Measurements from ENCODE around the gene GFOD2. TPM values are rescaled to one million over a fixed set of nuclear protein-coding genes. Genes with fewer than 3 reads are reported as not detected.

GFOD2 gene
- total and polyA plus RNA-seq, 2 of the 8 experiments (the other 6 are each of a cell fraction or from before 2014, with no cell fraction given): 21.4 to 33.2 TPM

DNA sequence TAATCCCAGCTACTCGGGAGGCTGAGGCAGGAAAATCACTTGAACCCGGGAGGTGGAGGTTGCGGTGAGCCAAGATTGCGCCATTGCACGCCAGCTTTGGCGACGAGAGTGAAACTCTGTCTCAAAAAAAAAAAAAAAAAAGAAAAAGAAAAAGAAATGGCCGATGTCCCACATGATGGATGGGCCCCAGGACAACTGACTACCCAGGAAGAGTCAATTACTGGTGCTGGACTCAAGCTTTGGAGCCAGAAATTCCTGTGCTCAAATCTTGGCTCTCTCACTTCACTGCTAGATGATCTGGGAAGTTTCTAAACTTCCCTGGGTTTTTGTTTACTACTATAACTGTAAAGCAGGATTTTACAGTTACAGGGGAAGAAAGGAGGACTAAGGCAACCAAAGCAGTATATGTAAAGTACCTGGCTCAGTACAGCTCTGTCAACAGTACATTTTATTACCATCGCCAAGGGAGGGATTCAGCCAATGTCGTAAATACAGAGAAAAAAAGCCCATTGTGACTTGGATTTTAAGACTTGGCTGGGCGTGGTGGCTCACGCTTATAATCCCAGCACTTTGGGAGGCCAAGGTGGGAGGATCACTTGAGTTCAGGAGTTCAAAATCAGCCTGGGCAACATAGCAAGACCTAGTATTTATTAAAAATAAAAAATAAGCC, 40.6 kb downstream of the GFOD2 start (continued):
- TF ChIP-seq, protein P1, sequence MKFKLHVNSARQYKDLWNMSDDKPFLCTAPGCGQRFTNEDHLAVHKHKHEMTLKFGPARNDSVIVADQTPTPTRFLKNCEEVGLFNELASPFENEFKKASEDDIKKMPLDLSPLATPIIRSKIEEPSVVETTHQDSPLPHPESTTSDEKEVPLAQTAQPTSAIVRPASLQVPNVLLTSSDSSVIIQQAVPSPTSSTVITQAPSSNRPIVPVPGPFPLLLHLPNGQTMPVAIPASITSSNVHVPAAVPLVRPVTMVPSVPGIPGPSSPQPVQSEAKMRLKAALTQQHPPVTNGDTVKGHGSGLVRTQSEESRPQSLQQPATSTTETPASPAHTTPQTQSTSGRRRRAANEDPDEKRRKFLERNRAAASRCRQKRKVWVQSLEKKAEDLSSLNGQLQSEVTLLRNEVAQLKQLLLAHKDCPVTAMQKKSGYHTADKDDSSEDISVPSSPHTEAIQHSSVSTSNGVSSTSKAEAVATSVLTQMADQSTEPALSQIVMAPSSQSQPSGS (IDR thresholded peaks at IDR 0.05; ENCODE audit: low read length): no peak
- TF ChIP-seq SP2 (IDR thresholded peaks at IDR 0.05; ENCODE audit: low read length) (no peak), JUND (IDR thresholded peaks at IDR 0.05; ENCODE audit: low read length) (no peak), HDAC6 (IDR thresholded peaks at IDR 0.05; ENCODE audit: low read depth, low read length) (no peak), POU5F1 (IDR thresholded peaks at IDR 0.05; ENCODE audit: low read depth, low read length) (no peak), CEBPB (IDR thresholded peaks at IDR 0.05; ENCODE audit: low read depth, low read length) (no peak)
- TF ChIP-seq, protein P2, sequence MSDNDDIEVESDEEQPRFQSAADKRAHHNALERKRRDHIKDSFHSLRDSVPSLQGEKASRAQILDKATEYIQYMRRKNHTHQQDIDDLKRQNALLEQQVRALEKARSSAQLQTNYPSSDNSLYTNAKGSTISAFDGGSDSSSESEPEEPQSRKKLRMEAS (IDR thresholded peaks at IDR 0.05): no peak
- TF ChIP-seq, protein P3, sequence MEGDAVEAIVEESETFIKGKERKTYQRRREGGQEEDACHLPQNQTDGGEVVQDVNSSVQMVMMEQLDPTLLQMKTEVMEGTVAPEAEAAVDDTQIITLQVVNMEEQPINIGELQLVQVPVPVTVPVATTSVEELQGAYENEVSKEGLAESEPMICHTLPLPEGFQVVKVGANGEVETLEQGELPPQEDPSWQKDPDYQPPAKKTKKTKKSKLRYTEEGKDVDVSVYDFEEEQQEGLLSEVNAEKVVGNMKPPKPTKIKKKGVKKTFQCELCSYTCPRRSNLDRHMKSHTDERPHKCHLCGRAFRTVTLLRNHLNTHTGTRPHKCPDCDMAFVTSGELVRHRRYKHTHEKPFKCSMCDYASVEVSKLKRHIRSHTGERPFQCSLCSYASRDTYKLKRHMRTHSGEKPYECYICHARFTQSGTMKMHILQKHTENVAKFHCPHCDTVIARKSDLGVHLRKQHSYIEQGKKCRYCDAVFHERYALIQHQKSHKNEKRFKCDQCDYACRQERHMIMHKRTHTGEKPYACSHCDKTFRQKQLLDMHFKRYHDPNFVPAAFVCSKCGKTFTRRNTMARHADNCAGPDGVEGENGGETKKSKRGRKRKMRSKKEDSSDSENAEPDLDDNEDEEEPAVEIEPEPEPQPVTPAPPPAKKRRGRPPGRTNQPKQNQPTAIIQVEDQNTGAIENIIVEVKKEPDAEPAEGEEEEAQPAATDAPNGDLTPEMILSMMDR (IDR thresholded peaks at IDR 0.05; ENCODE audit: control extremely low read depth in 1 of 3, insufficient read depth in 1 of 3, low read depth in 1 of 3, low read length in 3 of 3): no peak

All from H1 (cell line).